ENCODE data around the gene LILRA1. TPM values are rescaled to one million over a fixed set of nuclear protein-coding genes. Genes with fewer than 3 reads are reported as not detected.

Gene LILRA1
- total RNA-seq, 6 experiments from 2014 or later: 0.62 to 2.7 (median 1.0) TPM

DNA sequence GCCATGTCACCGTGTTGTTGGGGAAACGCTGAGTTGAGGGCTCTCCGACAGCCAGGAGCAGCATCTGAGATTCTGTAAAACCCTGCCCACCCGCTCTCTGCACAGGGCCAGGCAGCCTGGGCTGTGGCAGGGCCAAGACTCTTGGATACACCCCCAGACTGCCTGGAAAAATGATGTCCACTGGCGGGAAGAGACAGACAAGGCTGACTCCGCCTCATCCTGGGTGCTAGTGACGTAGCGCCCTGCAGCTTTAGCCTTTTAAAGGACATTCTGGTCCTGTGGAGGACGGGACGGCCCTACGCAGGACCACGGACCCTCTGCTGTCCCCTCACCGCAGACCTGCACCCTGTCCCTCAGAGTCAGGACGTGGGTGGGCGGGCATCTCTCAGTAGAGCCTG, 40.5 kb upstream of the LILRA1 start:
- no peaks in the 10 kb centered on the region for H3K9me3 ChIP-seq
- H3K4me1 ChIP-seq: no peaks in the 10 kb centered on the region
- H3K36me3 ChIP-seq: no peaks in the 10 kb centered on the region
- H3K27me3 ChIP-seq: no peaks in the 10 kb centered on the region
- H3K4me3 ChIP-seq: no peak overlapping the region
- intact Hi-C loops (cut with DNase I): no loop called here
- 55% methylated on average over 2 of the region's 15 CpGs for WGBS (ENCODE audit: insufficient coverage, low coverage, low lambda C conversion rate, missing lambda C conversion rate)
- ATAC-seq: no peak
- no peak overlapping the region for H3K27ac ChIP-seq
- no peak for DNase-seq
- TF ChIP-seq, protein P1, sequence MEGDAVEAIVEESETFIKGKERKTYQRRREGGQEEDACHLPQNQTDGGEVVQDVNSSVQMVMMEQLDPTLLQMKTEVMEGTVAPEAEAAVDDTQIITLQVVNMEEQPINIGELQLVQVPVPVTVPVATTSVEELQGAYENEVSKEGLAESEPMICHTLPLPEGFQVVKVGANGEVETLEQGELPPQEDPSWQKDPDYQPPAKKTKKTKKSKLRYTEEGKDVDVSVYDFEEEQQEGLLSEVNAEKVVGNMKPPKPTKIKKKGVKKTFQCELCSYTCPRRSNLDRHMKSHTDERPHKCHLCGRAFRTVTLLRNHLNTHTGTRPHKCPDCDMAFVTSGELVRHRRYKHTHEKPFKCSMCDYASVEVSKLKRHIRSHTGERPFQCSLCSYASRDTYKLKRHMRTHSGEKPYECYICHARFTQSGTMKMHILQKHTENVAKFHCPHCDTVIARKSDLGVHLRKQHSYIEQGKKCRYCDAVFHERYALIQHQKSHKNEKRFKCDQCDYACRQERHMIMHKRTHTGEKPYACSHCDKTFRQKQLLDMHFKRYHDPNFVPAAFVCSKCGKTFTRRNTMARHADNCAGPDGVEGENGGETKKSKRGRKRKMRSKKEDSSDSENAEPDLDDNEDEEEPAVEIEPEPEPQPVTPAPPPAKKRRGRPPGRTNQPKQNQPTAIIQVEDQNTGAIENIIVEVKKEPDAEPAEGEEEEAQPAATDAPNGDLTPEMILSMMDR (IDR thresholded peaks at IDR 0.05): no peak
- no peak for TF ChIP-seq POLR2A (IDR thresholded peaks at IDR 0.05)

DNA sequence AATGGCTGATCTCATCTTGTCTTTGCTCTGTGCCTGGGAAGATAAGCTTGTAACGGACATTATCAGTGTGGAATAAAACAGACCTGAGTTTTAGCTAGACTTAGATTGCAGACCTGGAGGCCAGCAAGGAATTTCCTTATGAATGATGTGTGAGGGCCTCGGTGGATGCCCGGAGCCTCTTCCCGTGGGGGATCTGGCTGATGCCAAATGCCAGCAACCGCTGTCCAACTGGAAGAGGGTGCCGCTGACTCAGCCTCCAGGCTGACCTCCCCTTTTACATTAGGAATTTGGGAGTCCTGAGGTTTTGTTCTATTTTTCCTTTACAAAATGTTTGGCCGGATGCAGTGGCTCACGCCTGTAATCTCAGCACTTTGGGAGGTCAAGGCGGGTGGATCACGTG, 39.4 kb upstream of the LILRA1 start:
- H3K9me3 ChIP-seq: no peaks in the 10 kb centered on the region
- ATAC-seq (no peak), DNase-seq (no peak)
- no peaks in the 10 kb centered on the region for H3K4me1 ChIP-seq
- no peaks in the 10 kb centered on the region for H3K36me3 ChIP-seq
- H3K27me3 ChIP-seq: no peaks in the 10 kb centered on the region
- no peak overlapping the region for H3K4me3 ChIP-seq
- intact Hi-C loops (cut with DNase I): no loop called here
- H3K27ac ChIP-seq: no peak overlapping the region
- WGBS (ENCODE audit: insufficient coverage, low coverage, low lambda C conversion rate, missing lambda C conversion rate): 53% methylated on average over 4 of the region's 10 CpGs
- TF ChIP-seq POLR2A (IDR thresholded peaks at IDR 0.05): no peak

DNA sequence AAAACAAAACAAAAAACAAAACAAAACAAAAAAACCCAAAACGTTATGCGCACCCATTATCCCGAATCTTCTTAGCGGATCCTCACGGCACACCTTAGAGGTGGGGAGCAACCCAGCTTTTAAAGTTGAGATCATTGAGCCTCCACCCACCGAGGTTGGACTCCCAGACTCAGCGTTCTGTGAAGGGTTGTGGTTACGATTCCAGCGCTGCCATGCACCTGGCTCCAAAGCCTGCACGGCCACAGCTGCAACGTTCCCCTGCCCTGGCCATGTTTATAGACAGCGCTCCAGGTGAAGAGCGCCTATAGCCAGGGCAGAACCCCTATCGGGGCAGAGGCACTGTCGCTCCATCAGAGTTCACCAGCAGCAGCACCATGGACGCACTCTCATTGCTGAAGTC, 38.5 kb upstream of the LILRA1 start:
- DNase-seq (no peak), ATAC-seq (no peak)
- WGBS (ENCODE audit: insufficient coverage, low coverage, low lambda C conversion rate, missing lambda C conversion rate): 71% methylated on average over 9 of the region's 16 CpGs
- H3K4me3 ChIP-seq: no peak overlapping the region
- no peaks in the 10 kb centered on the region for H3K4me1 ChIP-seq
- TF ChIP-seq, protein P1 (IDR thresholded peaks at IDR 0.05): no peak
- no peak for TF ChIP-seq POLR2A (IDR thresholded peaks at IDR 0.05)
- intact Hi-C loops (cut with DNase I): no loop called here
- no peak overlapping the region for H3K27ac ChIP-seq
- H3K36me3 ChIP-seq: no peaks in the 10 kb centered on the region
- H3K27me3 ChIP-seq: no peaks in the 10 kb centered on the region
- H3K9me3 ChIP-seq: no peaks in the 10 kb centered on the region

DNA sequence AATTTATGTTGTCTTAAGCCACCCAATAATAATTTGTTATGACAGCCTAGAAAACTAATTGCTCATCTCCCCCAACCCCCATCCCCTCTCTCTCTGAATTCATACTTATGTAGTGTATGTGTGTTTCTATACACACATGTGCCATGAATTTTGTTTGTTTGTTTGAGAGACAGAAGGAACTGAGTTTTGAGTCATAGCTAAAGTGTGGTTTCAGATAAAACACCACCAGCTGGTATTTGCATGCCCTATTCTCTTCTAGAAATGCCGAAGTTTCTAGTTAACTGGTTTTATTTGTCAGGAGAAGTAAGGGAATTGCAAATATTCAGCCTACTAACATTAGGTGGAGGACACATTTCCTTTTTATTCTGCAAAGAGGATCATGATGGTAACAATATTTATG, 37.2 kb upstream of the LILRA1 start:
- Histone ChIP-seq H3K27me3 (no peaks in the 10 kb centered on the region), H3K9me3 (no peaks in the 10 kb centered on the region), H3K4me3 (no peak overlapping the region), H3K27ac (no peak overlapping the region), H3K4me1 (no peaks in the 10 kb centered on the region), H3K36me3 (no peaks in the 10 kb centered on the region)
- TF ChIP-seq POLR2A (IDR thresholded peaks at IDR 0.05): no peak
- TF ChIP-seq, protein P1 (IDR thresholded peaks at IDR 0.05): no peak
- 40% methylated on average over 1 of the region's 1 CpG for WGBS (ENCODE audit: insufficient coverage, low coverage, low lambda C conversion rate, missing lambda C conversion rate)
- ATAC-seq (no peak), DNase-seq (no peak)
- intact Hi-C loops (cut with DNase I): no loop called here

DNA sequence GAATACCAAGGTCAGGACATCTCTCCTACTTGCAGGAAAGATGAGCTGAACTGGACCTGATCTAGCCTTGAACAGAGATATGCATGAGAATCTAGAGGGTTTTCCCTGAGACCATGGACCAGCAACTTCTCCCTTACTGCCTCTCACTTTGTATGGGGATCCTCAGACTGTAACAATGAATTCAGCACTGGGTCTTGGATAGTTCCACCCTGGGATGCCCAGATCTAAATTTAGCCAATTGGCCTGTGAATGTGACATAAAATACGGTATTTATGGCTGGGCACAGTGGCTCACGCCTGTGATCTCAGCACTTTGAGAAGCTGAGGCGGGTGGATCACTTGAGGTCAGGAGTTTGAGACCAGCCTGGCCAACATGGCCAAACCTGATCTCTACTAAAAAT, 35.1 kb upstream of the LILRA1 start:
- no peak overlapping the region for H3K4me3 ChIP-seq
- no peak for TF ChIP-seq POLR2A (IDR thresholded peaks at IDR 0.05)
- TF ChIP-seq, protein P1 (IDR thresholded peaks at IDR 0.05): no peak
- WGBS (ENCODE audit: insufficient coverage, low coverage, low lambda C conversion rate, missing lambda C conversion rate): 35% methylated on average over 3 of the region's 3 CpGs
- H3K4me1 ChIP-seq: no peaks in the 10 kb centered on the region
- H3K27me3 ChIP-seq: no peaks in the 10 kb centered on the region
- ATAC-seq (no peak), DNase-seq (no peak)
- H3K36me3 ChIP-seq: no peaks in the 10 kb centered on the region
- no peak overlapping the region for H3K27ac ChIP-seq
- intact Hi-C loops (cut with DNase I): no loop called here
- no peaks in the 10 kb centered on the region for H3K9me3 ChIP-seq
